Trophoblast cell (in vitro differentiated cells and primary cell): ENCODE measurements around the gene PRSS12.

Experiments
- DNase-seq, 2 donors: peaks; one replicate each; pipeline ENCODE4 v3.0.0-alpha.2; 2016
- H2AFZ ChIP-seq: 2 replicates; pipeline ENCODE4 v1.6.1; 2013; ENCODE audit warnings: low read length, moderate library complexity, mild to moderate bottlenecking; ENCODE audit not compliant: insufficient read depth, poor library complexity
- H2AK5ac ChIP-seq: 2 replicates; pipeline ENCODE4 v1.6.1; 2013; ENCODE audit warnings: mild to moderate bottlenecking, low read length
- H2BK120ac ChIP-seq: 2 replicates; pipeline ENCODE4 v1.6.1; 2013; ENCODE audit warnings: low read length, mild to moderate bottlenecking, moderate library complexity; ENCODE audit not compliant: insufficient read depth, poor library complexity
- H2BK12ac ChIP-seq: 2 replicates; pipeline ENCODE4 v1.6.1; 2013; ENCODE audit warnings: mild to moderate bottlenecking, low read length, moderate library complexity
- H2BK5ac ChIP-seq: 2 replicates; pipeline ENCODE4 v1.6.1; 2013; ENCODE audit warnings: low read length, low read depth, moderate library complexity, mild to moderate bottlenecking; ENCODE audit not compliant: poor library complexity
- H3K14ac ChIP-seq: 2 replicates; pipeline ENCODE4 v1.6.1; 2013; ENCODE audit warnings: mild to moderate bottlenecking, low read length
- H3K18ac ChIP-seq: 2 replicates; pipeline ENCODE4 v1.6.1; 2013; ENCODE audit warnings: mild to moderate bottlenecking, low read length
- H3K23ac ChIP-seq: 2 replicates; pipeline ENCODE4 v1.6.1; 2013; ENCODE audit warnings: low read length
- H3K27ac ChIP-seq: 2 replicates; pipeline ENCODE4 v1.5.1; 2013; ENCODE audit warnings: low read depth, mild to moderate bottlenecking, inconsistent platforms, low read length, moderate library complexity
- H3K27me3 ChIP-seq: 2 replicates; pipeline ENCODE4 v1.6.1; 2013; ENCODE audit warnings: inconsistent platforms, mild to moderate bottlenecking, low read length, moderate library complexity; ENCODE audit not compliant: insufficient read depth
- H3K36me3 ChIP-seq, 2 experiments: 1 replicate in 1 of 2; 2 replicates in 1 of 2; pipeline ENCODE4 v1.6.1; 2013; ENCODE audit warnings: low read length in 2 of 2, mild to moderate bottlenecking in 2 of 2, moderate library complexity in 1 of 2; ENCODE audit not compliant: insufficient read depth in 2 of 2, control insufficient read depth in 1 of 2
- H3K4ac ChIP-seq: 2 replicates; pipeline ENCODE4 v1.6.1; 2013; ENCODE audit warnings: low read depth, mild to moderate bottlenecking, low read length, moderate library complexity
- H3K4me1 ChIP-seq, 2 experiments: 1 replicate in 1 of 2; 2 replicates in 1 of 2; pipeline ENCODE4 v1.6.1; 2013; ENCODE audit warnings: low read length in 2 of 2, mild to moderate bottlenecking in 2 of 2, moderate library complexity in 1 of 2; ENCODE audit not compliant: insufficient read depth in 2 of 2, control insufficient read depth in 1 of 2
- H3K4me2 ChIP-seq: 2 replicates; pipeline ENCODE4 v1.6.1; 2013; ENCODE audit warnings: inconsistent platforms, mild to moderate bottlenecking, low read length, moderate library complexity
- H3K4me3 ChIP-seq: 2 replicates; pipeline ENCODE4 v1.5.1; 2013; ENCODE audit warnings: mild to moderate bottlenecking, low read depth, low read length, inconsistent platforms
- H3K79me1 ChIP-seq: one replicate; pipeline ENCODE4 v1.6.1; 2013; ENCODE audit warnings: low read length
- H3K79me2 ChIP-seq: 2 replicates; pipeline ENCODE4 v1.6.1; 2013; ENCODE audit warnings: low read length, mild to moderate bottlenecking; ENCODE audit not compliant: control insufficient read depth, insufficient read depth, poor library complexity
- H3K9ac ChIP-seq: 2 replicates; pipeline ENCODE4 v1.6.1; 2013; ENCODE audit warnings: mild to moderate bottlenecking, low read length
- H3K9me3 ChIP-seq: 2 replicates; pipeline ENCODE4 v1.6.1; 2013; ENCODE audit warnings: low read depth, mild to moderate bottlenecking, control low read depth, inconsistent platforms, low read length; ENCODE audit not compliant: insufficient read depth
- H4K12ac ChIP-seq: 2 replicates; pipeline ENCODE4 v1.6.1; 2013; ENCODE audit warnings: low read depth, mild to moderate bottlenecking, low read length, moderate library complexity
- H4K8ac ChIP-seq: 2 replicates; pipeline ENCODE4 v1.6.1; 2013; ENCODE audit warnings: low read depth, mild to moderate bottlenecking, low read length, moderate library complexity
- H4K91ac ChIP-seq: one replicate; pipeline ENCODE4 v1.6.1; 2013; ENCODE audit warnings: low read depth, mild to moderate bottlenecking, low read length, moderate library complexity
- WGBS: extraction: QIAGEN DNeasy Blood & Tissue Kit; methylation state at CpG from one replicate; pipeline ENCODE4 v1.1.7; 2013; ENCODE audit warnings: missing lambda C conversion rate; ENCODE audit not compliant: insufficient read length, insufficient coverage; ENCODE audit errors: extremely low coverage; 5-methylcytosine and 5-hydroxymethylcytosine counted together

Gene PRSS12

DNA sequence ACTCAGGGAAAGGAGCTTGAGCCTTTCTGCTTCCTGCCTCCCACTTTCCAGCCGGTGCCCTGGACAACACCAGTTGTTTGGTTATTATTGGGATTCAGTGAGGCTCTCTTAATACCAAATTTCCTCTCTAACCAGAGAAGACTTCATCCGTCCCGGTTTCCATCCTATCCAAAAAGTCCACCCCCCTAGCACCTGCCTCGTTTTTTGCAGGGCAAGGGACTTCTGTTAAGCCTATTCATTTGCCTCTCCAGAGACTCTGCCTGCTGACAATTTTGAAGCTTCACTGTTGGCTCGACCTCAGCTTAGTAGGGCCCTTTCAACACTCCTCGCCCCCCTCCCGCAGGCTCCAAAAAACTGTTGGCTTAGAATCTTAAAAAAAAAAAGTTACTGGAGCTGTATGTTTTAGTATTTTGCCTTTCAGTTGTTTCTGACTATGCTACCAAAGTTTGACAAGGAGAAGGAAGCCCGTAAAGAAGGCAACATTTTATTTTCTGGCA is 779 bp upstream of the PRSS12 start:
- Histone ChIP-seq H3K23ac (no peak overlapping the region), H2BK5ac (peak overlapping the region; percentile 74), H4K8ac (peak overlapping the region; percentile 84), H3K4me3 (no peak overlapping the region), H3K36me3 (no peaks in the 10 kb centered on the region), H3K27ac (peak overlapping the region; percentile 92), H3K9ac (no peak overlapping the region), H2BK12ac (peak overlapping the region; percentile 89), H3K79me2 (peaks cover 24% of the 10 kb centered on the region), H3K4me1 (peaks cover 11 to 25% of the 10 kb centered on the region in 2 experiments), H4K91ac (peak overlapping the region; percentile 94), H3K18ac (peak overlapping the region; percentile 28), H3K14ac (peak overlapping the region; percentile 24), H2AK5ac (peak overlapping the region; percentile 68), H3K27me3 (no peaks in the 10 kb centered on the region), H2AFZ (peak overlapping the region; percentile 10), H3K4ac (peak overlapping the region; percentile 82), H3K9me3 (no peaks in the 10 kb centered on the region), H3K4me2 (peak overlapping the region; percentile 97), H4K12ac (no peak overlapping the region), H2BK120ac (peak overlapping the region; percentile 96), H3K79me1 (peaks cover 42% of the 10 kb centered on the region)
- no CpG with 5 or more reads among the region's 8 CpGs for WGBS
- no peak for DNase-seq

DNA sequence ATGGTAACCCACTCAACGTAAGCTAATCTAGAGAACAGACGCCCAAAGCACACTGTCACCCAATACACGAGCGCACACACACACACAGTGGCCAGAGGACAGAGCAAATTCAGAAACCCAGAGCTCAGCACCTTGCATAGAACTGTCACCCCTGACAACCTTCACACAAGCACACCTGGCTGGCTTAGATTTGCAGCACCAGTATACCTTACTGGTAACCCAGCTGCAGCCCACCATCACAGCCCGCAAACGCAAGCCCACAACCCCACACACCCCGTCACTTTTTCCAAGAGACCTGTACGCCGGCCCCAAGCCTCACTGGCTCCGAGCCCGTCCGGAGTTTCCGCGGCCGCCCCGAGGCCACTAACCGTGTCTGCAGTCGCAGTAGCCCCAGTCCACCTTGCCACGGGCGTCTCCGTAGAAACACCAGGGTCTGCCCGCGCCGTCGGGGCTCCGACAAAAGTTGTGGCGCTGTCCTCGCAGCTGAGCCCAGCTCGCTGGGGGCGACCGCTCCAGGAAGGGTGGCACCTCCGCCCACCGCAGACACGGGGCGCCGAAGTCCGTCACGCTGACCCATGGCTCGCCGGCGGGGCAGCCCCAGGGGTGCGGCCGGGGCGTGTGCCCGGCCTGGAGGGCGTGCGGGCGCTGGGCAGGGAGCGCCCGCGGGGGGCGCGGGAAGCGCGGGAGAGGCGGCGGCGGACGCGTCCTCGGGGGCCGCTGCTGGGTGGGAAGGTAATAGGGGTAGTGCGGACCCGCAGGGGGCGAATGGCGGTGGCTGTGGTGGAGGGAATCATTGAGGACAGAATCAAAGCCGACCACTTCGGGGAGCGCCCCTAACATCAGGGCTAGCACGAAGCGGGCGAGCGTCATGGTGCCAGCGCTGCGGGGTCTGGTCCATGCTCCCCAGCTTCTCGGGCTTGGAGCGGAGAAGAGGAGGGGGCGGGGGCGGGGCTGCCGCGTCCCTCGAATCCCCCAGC is 664 bp downstream of the PRSS12 start:
- Histone ChIP-seq H3K18ac (peak overlapping the region; percentile 73), H3K4me2 (peak overlapping the region; percentile 83), H3K79me2 (peaks cover 26% of the 10 kb centered on the region), H2AK5ac (peak overlapping the region; percentile 41), H4K91ac (peak overlapping the region; percentile 82), H3K27ac (peak overlapping the region; percentile 92), H3K23ac (peak overlapping the region; percentile 34), H3K14ac (peak overlapping the region; percentile 91), H3K9me3 (no peaks in the 10 kb centered on the region), H4K8ac (peak overlapping the region; percentile 84), H4K12ac (peak overlapping the region; percentile 67), H3K79me1 (peaks cover 40% of the 10 kb centered on the region), H3K4me1 (peaks cover 15 to 25% of the 10 kb centered on the region in 2 experiments), H2AFZ (peak overlapping the region; percentile 24), H3K9ac (peak overlapping the region; percentile 89), H3K27me3 (no peaks in the 10 kb centered on the region), H2BK12ac (peak overlapping the region; percentile 19), H3K36me3 (no peaks in the 10 kb centered on the region), H3K4ac (peak overlapping the region; percentile 98), H3K4me3 (peak overlapping the region; percentile 95), H2BK5ac (peak overlapping the region; percentile 96), H2BK120ac (peak overlapping the region; percentile 78)
- no CpG with 5 or more reads among the region's 82 CpGs for WGBS
- peak; percentile 5 to 25 for DNase-seq

DNA sequence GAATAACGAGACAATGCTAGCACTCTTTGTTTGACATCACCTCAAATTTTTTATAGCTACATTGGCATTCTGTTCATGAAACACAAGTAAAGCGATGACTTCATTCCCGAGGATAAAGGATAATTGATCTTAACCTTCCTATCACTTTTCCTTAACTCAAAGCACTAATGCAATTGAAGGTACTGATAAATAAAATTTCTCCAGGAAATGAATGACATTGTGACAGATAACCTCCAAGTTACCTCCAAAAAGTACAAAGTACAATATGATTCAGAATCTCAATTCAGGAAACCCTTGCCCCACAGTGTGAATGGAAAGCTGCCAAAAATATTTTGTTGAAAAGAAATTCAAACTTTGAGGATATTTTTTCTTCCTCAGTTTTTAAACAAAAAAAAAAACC is 1.8 kb downstream of the PRSS12 start:
- DNase-seq, result no peak
- Histone ChIP-seq H3K14ac (no peak overlapping the region), H3K9me3 (no peaks in the 10 kb centered on the region), H2BK5ac (no peak overlapping the region), H2BK120ac (no peak overlapping the region), H2AFZ (no peak overlapping the region), H2AK5ac (no peak overlapping the region), H3K9ac (no peak overlapping the region), H3K4ac (no peak overlapping the region), H3K4me1 (peaks cover 19 to 26% of the 10 kb centered on the region in 2 experiments), H3K27me3 (no peaks in the 10 kb centered on the region), H3K4me2 (peak overlapping the region; percentile 31), H4K8ac (no peak overlapping the region), H3K4me3 (no peak overlapping the region), H4K12ac (no peak overlapping the region), H4K91ac (no peak overlapping the region), H3K36me3 (no peaks in the 10 kb centered on the region), H3K27ac (no peak overlapping the region), H2BK12ac (no peak overlapping the region), H3K79me2 (peaks cover 29% of the 10 kb centered on the region), H3K79me1 (peaks cover 36% of the 10 kb centered on the region), H3K23ac (no peak overlapping the region), H3K18ac (no peak overlapping the region)
- WGBS, result no CpG with 5 or more reads among the region's 3 CpGs

DNA sequence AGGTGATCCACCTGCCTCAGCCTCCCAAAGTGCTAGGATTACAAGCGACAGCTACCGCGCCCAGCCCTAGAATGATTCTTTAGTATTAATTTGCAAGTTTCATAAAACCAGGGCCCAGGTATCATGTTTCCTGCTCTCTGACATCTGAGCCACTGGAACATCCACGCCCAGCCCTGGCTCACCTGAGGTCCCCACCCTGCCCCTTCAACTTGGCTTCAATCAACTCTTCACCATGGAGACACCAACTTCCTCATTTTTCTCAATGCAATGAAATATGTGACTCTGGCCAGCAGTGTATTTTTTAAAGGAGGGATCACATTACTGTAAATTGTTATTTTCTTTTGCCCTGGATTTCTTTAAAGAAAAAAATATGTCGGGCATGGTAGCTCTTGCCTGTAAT is 3.9 kb downstream of the PRSS12 start:
- Histone ChIP-seq H3K4me1 (peaks cover 11 to 16% of the 10 kb centered on the region in 2 experiments), H4K91ac (no peak overlapping the region), H2BK12ac (no peak overlapping the region), H3K36me3 (no peaks in the 10 kb centered on the region), H3K27ac (no peak overlapping the region), H2AK5ac (no peak overlapping the region), H3K79me1 (peaks cover 23% of the 10 kb centered on the region), H3K4me2 (peak overlapping the region; percentile 23), H2BK5ac (no peak overlapping the region), H2BK120ac (no peak overlapping the region), H3K4me3 (no peak overlapping the region), H3K23ac (no peak overlapping the region), H3K27me3 (no peaks in the 10 kb centered on the region), H3K9ac (no peak overlapping the region), H3K14ac (no peak overlapping the region), H4K8ac (no peak overlapping the region), H3K9me3 (no peaks in the 10 kb centered on the region), H3K18ac (no peak overlapping the region), H4K12ac (no peak overlapping the region), H2AFZ (no peak overlapping the region), H3K79me2 (peaks cover 23% of the 10 kb centered on the region), H3K4ac (peak overlapping the region; percentile 78)
- peak; percentile 4 to 10 for DNase-seq
- WGBS, result no CpG with 5 or more reads among the region's 5 CpGs
